A673 (cell line): Measurements from ENCODE around the gene FMN2. TPM values are rescaled to one million over a fixed set of nuclear protein-coding genes. Genes with fewer than 3 reads are reported as not detected.

Source experiments
- Bru-seq: library from RNA; stranded (reverse); fragments of 400-500 nt; gene quantifications from one replicate; lab custom pipeline; 2021; lab: Mats Ljungman, UMichigan
- BruChase-seq, 2 experiments: library from RNA; stranded (reverse); fragments of 400-500 nt; gene quantifications; one replicate each; lab custom pipeline; 2021; lab: Mats Ljungman, UMichigan
- BruUV-seq: library from RNA; stranded (reverse); fragments of 400-500 nt; replicated peaks from 2 replicates; lab custom pipeline; 2021; lab: Mats Ljungman, UMichigan
- CTCF ChIA-PET: fragments of 300-600 bp; sonication (Branson Sonifier 250); formaldehyde crosslinking; loops from one replicate; lab custom pipeline; 2022; ENCODE audit warnings: antibody characterized with exemption; lab: Charles Lee
- POLR2A ChIA-PET: fragments of 300-600 bp; sonication (Branson Sonifier 250); formaldehyde crosslinking; loops from one replicate; lab custom pipeline; 2022; ENCODE audit warnings: antibody characterized with exemption; ENCODE audit not compliant: low non-redundant PET; lab: Charles Lee
- DNase-seq: peaks from one replicate; pipeline ENCODE4 v3.0.0-alpha.2; 2015; ENCODE audit warnings: low spot score
- H3K27ac ChIP-seq: fragments of 200-600 bp; sonication (generic); 2 replicates; pipeline ENCODE4 v1.5.1; 2016; ENCODE audit warnings: mixed run types, low read depth, mild to moderate bottlenecking, mixed read lengths, antibody characterized with exemption, low read length; ENCODE audit not compliant: poor library complexity, severe bottlenecking
- H3K27me3 ChIP-seq: fragments of 200-600 bp; sonication (generic); replicated peaks from 2 replicates; pipeline ENCODE4 v1.6.1; 2017; ENCODE audit warnings: mixed run types, low read depth, mild to moderate bottlenecking, mixed read lengths, antibody characterized with exemption, low read length; ENCODE audit not compliant: insufficient read depth, poor library complexity
- H3K36me3 ChIP-seq: fragments of 200-600 bp; sonication (generic); 2 replicates; pipeline ENCODE4 v1.6.1; 2016; ENCODE audit warnings: mixed run types, mild to moderate bottlenecking, mixed read lengths, antibody characterized with exemption, low read length; ENCODE audit not compliant: insufficient read depth, poor library complexity, severe bottlenecking
- H3K4me1 ChIP-seq: fragments of 200-600 bp; sonication (generic); 2 replicates; pipeline ENCODE4 v1.6.1; 2017; ENCODE audit warnings: mixed run types, mild to moderate bottlenecking, mixed read lengths, antibody characterized with exemption, low read length; ENCODE audit not compliant: insufficient read depth, poor library complexity, severe bottlenecking
- H3K4me3 ChIP-seq: fragments of 200-600 bp; sonication (generic); 2 replicates; pipeline ENCODE4 v1.5.1; 2016; ENCODE audit warnings: low read depth, mixed run types, mild to moderate bottlenecking, mixed read lengths, low read length; ENCODE audit not compliant: poor library complexity, severe bottlenecking
- H3K9me3 ChIP-seq: fragments of 200-600 bp; sonication (generic); 2 replicates; pipeline ENCODE4 v1.6.1; 2016; ENCODE audit warnings: mixed run types, low read depth, mild to moderate bottlenecking, mixed read lengths, antibody characterized with exemption, low read length; ENCODE audit not compliant: poor library complexity, severe bottlenecking
- CTCF ChIP-seq: fragments of 300-800, 200-600 bp; sonication (generic); conservative IDR thresholded peaks from 2 replicates; pipeline ENCODE4 v1.5.1; 2017; ENCODE audit warnings: low read depth, mild to moderate bottlenecking, antibody characterized with exemption, low read length, moderate library complexity, mixed read lengths
- EZH2 ChIP-seq: fragments of 200-600 bp; sonication (generic); IDR thresholded peaks from 2 replicates; pipeline ENCODE4 v1.6.1; 2017; ENCODE audit warnings: borderline replicate concordance, low read depth, mild to moderate bottlenecking, mixed read lengths, antibody characterized with exemption, low read length; ENCODE audit not compliant: poor library complexity, severe bottlenecking
- intact Hi-C: fragments of 100-400 bp; cut with micrococcal nuclease; formaldehyde crosslinking; loops from one replicate; pipeline ENCODE4 v1.10.0; 2022; ENCODE audit not compliant: unreplicated experiment
- long read RNA-seq: library from polyadenylated mRNA; stranded (forward); transcript quantifications from one replicate; pipeline ENCODE4 v2.0.0, GENCODE V29; 2022
- total RNA-seq: library from RNA; stranded (reverse); gene quantifications from 2 replicates; pipeline ENCODE4 v1.2.3, GENCODE V29; 2021

The FMN2 gene
- total RNA-seq (not detected in 2 replicates), Bru-seq, nascent RNA (percentile 1 among the genes with signal in this experiment), BruChase-seq, experiment 1, labeled RNA remaining after a 2-hour chase (not detected), BruChase-seq, experiment 2, labeled RNA remaining after a 6-hour chase (percentile 0 among the genes with signal in this experiment)
- long read RNA-seq = 0 reads

- no peaks in the 10 kb centered on the region for H3K36me3 ChIP-seq
- no peak for TF ChIP-seq EZH2
- TF ChIP-seq CTCF = no peak
- no peaks in the 10 kb centered on the region for H3K4me1 ChIP-seq
- no peak within 1 kb of the TSS for H3K4me3 ChIP-seq
- peaks cover 49% of the 10 kb centered on the region for H3K27me3 ChIP-seq
- ChIA-PET POLR2A (no interaction called here), CTCF (no interaction called here)
- no peaks in the 10 kb centered on the region for H3K9me3 ChIP-seq
- intact Hi-C loops = no loop called here
- no peak within 1 kb of the TSS for H3K27ac ChIP-seq
- DNase-seq = peak; percentile 11
- no TSS peak for BruUV-seq
Observed at GRCh38 chr1:240091614-240092300, at the start of gene FMN2. Gene FMN2, plus strand, starts transcription at chr1:240091883. Its CDS starts 227 bp downstream, at chr1:240092110.

GRCh38 chr1:240044620-240045019 is 47.1 kb upstream of the FMN2 start:
- Histone ChIP-seq H3K27ac (no peak overlapping the region), H3K36me3 (no peaks in the 10 kb centered on the region), H3K4me1 (no peaks in the 10 kb centered on the region), H3K4me3 (no peak overlapping the region), H3K9me3 (no peaks in the 10 kb centered on the region), H3K27me3 (no peaks in the 10 kb centered on the region)
- DNase-seq = no peak
- intact Hi-C loops = no loop called here
- no TSS peak for BruUV-seq
- ChIA-PET POLR2A (no interaction called here), CTCF (no interaction called here)
- no peak for TF ChIP-seq EZH2
- TF ChIP-seq CTCF = no peak

GRCh38 chr1:240046000-240046399 is 45.7 kb upstream of the FMN2 start:
- BruUV-seq = no TSS peak
- Histone ChIP-seq H3K36me3 (no peaks in the 10 kb centered on the region), H3K27me3 (no peaks in the 10 kb centered on the region), H3K27ac (no peak overlapping the region), H3K9me3 (no peaks in the 10 kb centered on the region), H3K4me1 (no peaks in the 10 kb centered on the region), H3K4me3 (no peak overlapping the region)
- ChIA-PET CTCF (no interaction called here), POLR2A (no interaction called here)
- no peak for TF ChIP-seq CTCF
- no peak for TF ChIP-seq EZH2
- intact Hi-C loops = no loop called here
- DNase-seq = no peak
